Renal cortical epithelial cell (primary cell): Measurements from ENCODE around the gene ARL17A. TPM values are rescaled to one million over a fixed set of nuclear protein-coding genes. Genes with fewer than 3 reads are reported as not detected.
"Not testable (repeated sequence)": the region's sequence is repeated elsewhere in the genome, so short reads cannot be mapped to it uniquely, and the experiment has no call there.

Experiments
- DNase-seq: peaks from one replicate; pipeline ENCODE4 v3.0.0-alpha.2; 2011; ENCODE audit warnings: low read depth
- total RNA-seq: library from RNA; depleted of rRNA; stranded (reverse); fragments of >200 nt; gene quantifications from 2 replicates; pipeline ENCODE4 v1.2.3, GENCODE V29; 2014

The ARL17A gene
- total RNA-seq, 1 donor from 2014 or later: 4.8 TPM

GRCh38 chr17:46548607-46549006 is 30.9 kb downstream of the ARL17A start:
- DNase-seq: not testable (repeated sequence)

- not testable (repeated sequence) for DNase-seq
Observed at GRCh38 chr17:46534716-46535115, 44.8 kb downstream of the ARL17A start.

- DNase-seq: not testable (repeated sequence)
Observed at GRCh38 chr17:46512168-46512567, 67.3 kb downstream of the ARL17A start, which contains the start of gene LRRC37A2. LRRC37A2 (plus strand) TSS chr17:46512468; CDS start chr17:46512713, 245 bp downstream.

GRCh38 chr17:46505896-46506295 is 73.6 kb downstream of the ARL17A start:
- DNase-seq: not testable (repeated sequence)

- DNase-seq: not testable (repeated sequence)
Observed at GRCh38 chr17:46499437-46500139, 79.9 kb downstream of the ARL17A start.

- not testable (repeated sequence) for DNase-seq
Observed at GRCh38 chr17:46492021-46492420, 87.5 kb downstream of the ARL17A start.

- not testable (repeated sequence) for DNase-seq
Observed at GRCh38 chr17:46481310-46481709, 98.2 kb downstream of the ARL17A start.

GRCh38 chr17:46478823-46479222 is 100.7 kb downstream of the ARL17A start:
- not testable (repeated sequence) for DNase-seq

- DNase-seq: not testable (repeated sequence)
Observed at GRCh38 chr17:46475583-46475982, 103.9 kb downstream of the ARL17A start.

- DNase-seq: not testable (repeated sequence)
Observed at GRCh38 chr17:46474489-46474888, 105.0 kb downstream of the ARL17A start.

- DNase-seq: not testable (repeated sequence)
Observed at GRCh38 chr17:46467618-46468017, 111.9 kb downstream of the ARL17A start.

Other genes starting within 250 kb of the ARL17A start
- gene ARL17B, start 217.9 kb downstream of the ARL17A start, total RNA-seq: 6.6 and 13.9 TPM in 2 replicates
- gene LRRC37A2, start 67.2 kb downstream of the ARL17A start, total RNA-seq: 0.87 and 7.6 TPM in 2 replicates
- 30.9 and 47.2 TPM in 2 replicates for gene NSF, start 11.0 kb upstream of the ARL17A start, total RNA-seq
- gene WNT3, start 239.0 kb upstream of the ARL17A start, total RNA-seq: 1.4 and 1.9 TPM in 2 replicates